Embryonic facial prominence (tissue), 1 donor: ENCODE measurements around the gene SPEN.
"Not testable (repeated sequence)": the region's sequence is repeated elsewhere in the genome, so short reads cannot be mapped to it uniquely, and the experiment has no call there.

Experiments used
- DNase-seq: peaks from one replicate; pipeline ENCODE4 v3.0.0-alpha.2; 2016; ENCODE audit errors: extremely low spot score

Gene SPEN

DNA sequence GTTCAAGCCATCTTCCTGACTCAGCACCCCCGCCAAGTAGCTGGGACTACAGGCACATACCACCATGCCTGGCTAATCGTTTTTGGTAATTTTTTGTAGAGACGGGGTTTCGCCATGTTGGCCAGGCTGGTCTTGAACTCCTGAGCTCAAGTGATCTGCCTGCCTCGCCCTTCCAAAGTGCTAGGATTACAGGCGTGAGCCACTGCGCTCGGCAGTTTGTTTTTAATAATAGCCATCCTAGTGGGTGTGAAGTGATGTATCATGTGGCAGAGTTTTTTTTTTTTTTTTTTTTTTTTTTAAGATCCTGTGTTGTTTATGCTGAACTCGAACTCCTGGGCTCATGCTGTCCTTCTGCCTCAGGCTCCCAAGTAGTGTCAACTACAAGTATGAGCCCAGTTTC, 51.8 kb downstream of the SPEN start:
- no peak for DNase-seq

DNA sequence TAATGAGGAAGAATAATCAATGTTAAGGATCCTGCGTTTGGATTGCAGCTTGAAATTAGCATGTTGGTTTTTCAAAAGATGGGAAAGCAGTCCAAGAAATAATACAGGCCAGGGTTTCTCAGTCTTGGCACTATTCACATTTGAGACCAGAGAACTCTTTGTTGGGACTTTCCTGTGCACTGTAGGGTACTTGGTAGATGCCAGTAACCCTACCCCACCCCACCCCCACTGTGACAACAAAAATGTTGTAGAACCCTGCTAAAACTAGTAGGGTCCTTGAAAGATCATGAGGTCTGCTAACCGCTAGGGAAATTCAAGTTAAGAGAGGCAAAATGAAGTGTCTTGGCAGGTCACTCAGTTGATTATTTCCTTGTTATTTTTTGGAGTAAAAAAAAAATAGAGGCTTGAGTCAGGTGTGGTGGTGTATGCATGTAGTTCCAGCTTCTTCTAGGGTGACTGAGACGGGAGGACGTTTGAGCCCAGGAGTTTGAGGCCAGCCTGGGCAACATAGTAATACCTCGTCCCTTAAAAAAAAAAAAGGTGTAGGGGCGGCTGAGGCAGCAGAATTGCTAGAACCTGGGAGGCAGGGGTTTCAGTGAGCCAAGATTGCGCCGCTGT, 53.3 kb downstream of the SPEN start:
- no peak for DNase-seq

DNA sequence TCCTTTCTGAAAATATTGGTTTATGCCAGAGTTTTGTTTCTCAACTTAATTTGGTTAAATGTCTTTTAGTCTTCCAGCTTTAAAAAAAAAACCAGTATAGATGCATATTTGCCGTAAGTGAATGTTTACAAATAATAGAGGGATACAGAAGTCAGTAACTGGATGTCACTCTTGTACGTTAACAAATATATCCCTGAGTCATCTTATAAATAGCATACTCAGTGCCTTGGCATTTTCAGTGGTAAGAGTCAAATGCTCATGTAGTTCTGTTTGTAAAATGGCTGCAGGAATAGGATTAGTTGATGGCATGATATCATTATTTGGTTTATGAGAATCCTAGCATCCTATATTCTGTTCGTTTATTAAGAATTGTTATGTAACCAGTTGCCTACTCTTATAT, 55.4 kb downstream of the SPEN start:
- no peak for DNase-seq

DNA sequence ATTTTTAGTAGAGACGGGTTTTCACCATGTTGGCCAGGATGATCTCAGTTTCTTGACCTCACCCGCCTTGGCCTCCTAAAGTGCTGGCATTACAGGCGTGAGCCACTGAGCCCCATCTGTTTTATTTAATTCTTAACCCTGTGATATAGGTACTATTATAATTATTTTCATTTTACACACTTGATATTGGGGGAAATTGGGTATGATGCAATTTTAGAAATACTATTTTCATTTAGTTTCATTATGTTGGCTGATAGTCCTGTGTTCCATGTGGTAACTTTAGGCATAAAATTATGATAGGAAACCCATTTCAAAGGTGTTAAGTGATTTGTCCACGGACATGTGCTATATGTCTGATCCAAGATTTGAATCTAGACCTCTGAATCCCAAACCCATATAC, 61.1 kb downstream of the SPEN start:
- DNase-seq: no peak

DNA sequence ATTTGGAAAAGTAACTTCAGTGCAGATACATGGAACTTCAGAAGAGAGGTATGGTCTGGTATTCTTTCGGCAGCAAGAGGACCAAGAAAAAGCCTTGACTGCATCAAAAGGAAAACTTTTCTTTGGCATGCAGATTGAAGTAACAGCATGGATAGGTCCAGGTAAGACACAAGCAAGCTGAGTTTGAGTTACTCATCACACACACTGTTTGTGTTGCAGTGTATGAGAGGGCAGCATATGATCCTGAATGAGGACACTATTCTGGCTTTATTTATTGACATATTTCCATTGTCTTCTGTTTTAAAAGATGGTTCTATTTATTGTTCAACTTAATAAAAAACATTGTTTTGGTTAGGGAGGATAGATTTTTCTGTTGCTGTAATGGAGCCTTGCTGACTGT, 63.6 kb downstream of the SPEN start:
- no peak for DNase-seq

DNA sequence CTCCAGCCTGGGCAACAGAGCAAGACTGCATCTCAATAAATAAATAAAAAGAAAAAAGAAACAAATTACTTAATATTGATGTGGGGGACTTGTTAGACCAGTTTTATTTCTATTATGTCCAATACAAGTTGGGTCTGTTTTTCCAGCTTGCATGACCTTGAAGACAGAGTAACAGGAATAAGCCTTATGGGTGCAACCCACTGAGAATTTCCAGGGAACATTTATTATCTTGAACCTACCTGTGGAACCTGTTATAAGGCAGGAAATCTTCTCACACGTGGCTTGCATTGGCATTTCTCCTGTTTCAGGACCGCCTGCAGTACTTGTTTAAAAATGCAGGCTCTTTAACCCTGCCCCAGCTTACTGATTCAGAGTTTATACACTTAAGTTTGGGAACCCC, 64.4 kb downstream of the SPEN start:
- no peak for DNase-seq

DNA sequence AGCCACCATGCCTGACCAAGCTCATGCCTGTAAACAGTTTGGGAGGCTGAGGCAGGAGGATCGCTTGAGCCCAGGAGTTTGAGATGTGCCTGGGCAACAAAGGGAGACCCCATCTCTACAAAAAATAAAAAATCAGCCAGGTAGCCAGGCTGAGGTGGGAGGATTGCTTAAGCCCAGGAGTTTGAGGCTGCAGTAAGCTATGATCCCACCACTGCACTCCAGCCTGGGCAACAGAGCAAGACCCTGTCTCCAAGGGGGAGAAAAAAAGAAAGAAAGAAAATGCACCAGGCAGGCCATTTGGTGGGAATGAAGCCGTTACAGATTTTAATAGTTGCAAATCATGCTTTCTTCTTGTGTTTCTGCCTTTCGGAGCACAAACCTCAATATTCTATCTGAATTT, 66.1 kb downstream of the SPEN start:
- DNase-seq: not testable (repeated sequence)

DNA sequence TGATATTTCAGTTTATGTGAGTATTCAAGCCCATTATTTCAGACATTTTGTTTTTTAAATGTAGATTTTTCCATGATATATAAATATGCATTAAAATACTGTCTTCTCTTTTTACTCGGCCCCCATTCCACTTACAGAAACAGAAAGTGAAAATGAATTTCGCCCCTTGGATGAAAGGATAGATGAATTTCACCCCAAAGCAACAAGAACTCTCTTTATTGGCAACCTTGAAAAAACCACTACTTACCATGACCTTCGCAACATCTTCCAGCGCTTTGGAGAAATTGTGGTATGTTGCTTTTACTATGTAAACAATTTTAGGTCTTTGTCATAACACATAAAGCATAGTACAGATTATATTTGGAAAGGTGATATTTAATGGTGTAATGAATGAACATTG, 68.5 kb downstream of the SPEN start:
- no peak for DNase-seq

DNA sequence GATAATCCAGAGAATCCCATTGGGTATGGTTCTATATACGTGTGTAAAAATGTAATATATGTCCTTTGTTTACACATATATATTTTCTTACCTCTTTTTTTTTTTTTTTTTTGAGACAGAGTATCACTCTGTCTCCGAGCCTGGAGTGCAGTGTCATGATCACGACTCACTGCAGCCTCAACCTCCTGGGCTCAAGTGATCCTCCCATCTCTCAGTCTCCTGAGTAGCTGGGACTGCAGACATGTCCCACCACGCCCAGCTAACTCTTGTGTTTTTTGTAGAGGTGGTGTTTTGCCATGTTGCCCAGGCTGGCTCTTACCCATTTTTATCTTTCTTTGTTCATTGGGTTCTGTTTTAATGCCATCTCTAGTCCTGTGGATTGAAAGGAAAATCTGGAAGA, 68.9 kb downstream of the SPEN start:
- DNase-seq: no peak

DNA sequence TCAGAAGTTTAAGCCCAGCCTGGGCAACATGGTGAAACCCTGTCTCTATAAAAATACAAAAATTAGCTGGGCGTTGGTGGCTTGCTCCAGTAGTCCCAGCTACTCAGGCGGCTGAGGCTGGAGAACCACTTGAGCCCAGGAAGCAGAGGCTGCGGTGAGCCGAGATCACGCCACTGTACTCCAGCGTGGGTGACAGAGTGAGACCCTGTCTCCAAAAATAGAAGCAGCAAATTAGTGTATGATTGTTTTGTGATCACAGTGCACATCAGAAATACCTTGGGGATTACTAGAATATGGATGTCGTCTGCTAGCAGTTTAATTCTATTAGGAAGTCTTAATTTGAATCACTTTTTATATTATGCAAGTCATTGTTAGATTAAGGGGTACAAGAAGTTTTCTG, 69.4 kb downstream of the SPEN start:
- DNase-seq: no peak

DNA sequence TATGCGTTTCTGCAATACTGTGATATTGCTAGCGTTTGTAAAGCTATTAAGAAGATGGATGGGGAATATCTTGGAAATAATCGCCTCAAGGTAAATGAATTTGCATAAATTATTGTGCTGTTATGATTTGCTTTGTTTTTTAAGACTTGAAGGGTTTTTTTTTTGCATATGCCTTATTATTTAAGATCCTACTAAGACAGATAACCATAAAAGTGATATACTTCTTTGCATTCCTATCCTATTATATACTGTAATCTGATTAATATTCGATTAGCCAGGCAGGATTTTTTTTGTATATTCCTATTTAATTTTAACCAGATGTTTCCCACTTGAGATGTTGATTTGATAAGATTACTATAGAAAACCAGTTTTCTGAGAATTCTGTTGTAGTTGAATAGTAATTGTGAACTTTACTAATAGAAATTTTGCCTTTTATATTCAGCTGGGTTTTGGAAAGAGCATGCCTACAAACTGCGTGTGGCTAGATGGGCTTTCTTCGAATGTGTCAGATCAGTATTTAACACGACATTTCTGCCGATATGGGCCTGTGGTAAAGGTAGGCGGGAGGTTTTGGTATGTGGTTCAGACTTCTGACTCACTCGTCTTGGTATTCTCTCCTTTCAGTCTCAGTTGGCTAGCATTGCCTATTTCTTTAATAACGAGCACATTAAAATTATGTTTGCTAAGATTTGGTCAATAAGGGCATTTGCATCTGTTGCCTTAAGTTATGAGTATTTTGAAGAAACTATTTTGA, 71.6 kb downstream of the SPEN start:
- no peak for DNase-seq

DNA sequence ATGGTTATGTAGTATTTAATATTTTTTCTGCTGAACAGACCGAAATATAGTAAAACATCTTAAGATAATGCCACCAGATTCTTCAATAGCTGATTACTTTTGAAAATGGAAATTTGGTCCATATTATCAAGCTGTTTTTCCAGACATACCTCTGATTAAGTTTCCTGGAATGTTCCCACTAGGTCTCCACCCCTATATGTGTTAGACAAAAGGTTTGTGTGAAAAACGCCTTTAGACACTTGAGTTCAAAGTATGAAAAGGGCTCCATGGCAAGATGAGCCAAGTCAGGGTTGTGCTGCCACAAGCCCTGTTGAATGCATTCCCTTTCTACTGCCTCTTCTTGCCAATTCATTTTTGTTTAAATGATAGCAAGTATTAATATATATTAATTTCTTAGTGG, 75.7 kb downstream of the SPEN start:
- no peak for DNase-seq

DNA sequence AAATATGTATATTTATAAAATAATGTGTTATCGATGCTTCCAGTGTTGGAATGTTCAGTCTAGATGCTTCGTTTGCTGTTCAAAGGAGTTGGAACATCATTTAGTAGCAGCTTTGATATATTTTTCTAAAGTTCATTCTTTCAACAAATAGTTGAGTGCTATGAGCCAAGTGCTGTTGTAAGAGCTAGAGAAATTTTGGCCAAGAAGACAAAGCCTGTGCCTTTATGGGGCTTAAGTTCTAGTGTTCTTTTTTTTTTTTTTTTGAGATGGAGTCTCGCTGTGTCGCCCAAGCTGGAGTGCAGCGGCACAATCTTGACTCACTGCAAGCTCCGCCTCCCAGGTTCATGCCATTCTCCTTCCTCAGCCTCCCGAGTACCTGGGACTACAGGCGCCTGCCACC, 78.9 kb downstream of the SPEN start:
- not testable (repeated sequence) for DNase-seq

DNA sequence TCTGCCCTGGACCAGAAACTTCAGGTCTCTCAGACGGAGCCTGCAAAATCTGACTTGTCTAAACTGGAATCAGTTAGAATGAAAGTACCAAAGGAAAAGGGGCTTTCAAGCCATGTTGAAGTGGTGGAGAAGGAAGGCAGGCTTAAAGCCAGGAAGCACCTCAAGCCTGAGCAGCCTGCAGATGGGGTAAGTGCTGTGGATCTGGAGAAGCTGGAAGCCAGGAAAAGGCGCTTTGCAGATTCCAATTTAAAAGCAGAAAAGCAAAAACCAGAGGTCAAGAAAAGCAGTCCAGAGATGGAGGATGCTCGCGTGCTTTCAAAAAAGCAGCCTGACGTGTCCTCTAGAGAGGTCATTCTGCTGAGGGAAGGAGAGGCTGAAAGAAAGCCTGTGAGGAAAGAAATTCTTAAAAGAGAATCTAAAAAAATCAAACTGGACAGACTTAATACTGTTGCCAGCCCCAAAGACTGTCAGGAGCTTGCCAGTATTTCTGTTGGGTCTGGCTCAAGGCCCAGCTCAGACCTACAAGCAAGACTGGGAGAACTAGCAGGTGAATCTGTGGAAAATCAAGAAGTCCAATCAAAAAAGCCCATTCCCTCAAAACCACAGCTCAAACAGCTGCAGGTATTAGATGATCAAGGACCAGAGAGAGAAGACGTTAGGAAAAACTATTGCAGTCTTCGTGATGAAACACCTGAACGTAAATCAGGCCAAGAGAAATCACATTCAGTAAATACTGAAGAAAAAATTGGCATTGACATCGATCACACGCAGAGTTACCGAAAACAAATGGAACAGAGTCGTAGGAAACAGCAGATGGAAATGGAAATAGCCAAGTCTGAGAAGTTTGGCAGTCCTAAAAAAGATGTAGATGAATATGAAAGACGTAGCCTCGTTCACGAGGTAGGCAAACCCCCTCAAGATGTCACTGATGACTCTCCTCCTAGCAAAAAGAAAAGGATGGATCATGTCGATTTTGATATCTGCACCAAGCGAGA, 81.8 kb downstream of the SPEN start:
- no peak for DNase-seq

DNA sequence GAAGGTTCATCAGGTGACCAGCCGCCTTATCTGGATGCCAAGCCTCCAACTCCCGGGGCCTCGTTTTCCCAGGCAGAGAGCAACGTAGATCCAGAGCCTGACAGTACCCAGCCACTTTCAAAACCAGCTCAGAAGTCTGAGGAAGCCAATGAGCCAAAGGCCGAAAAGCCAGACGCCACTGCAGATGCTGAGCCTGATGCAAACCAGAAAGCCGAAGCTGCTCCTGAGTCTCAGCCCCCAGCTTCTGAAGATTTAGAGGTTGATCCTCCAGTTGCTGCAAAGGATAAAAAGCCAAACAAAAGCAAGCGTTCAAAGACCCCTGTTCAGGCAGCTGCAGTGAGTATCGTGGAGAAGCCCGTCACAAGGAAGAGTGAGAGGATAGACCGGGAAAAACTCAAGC, 83.9 kb downstream of the SPEN start:
- DNase-seq: no peak

DNA sequence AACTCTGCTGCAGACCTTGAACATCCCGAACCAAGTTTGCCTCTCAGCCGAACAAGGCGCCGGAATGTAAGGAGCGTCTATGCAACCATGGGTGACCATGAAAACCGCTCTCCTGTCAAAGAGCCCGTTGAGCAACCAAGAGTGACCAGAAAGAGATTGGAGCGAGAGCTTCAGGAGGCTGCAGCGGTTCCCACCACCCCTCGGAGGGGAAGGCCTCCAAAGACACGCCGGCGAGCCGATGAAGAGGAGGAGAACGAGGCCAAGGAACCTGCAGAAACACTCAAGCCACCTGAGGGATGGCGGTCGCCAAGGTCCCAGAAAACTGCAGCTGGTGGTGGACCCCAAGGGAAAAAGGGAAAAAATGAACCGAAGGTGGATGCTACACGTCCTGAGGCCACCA, 84.4 kb downstream of the SPEN start:
- no peak for DNase-seq

DNA sequence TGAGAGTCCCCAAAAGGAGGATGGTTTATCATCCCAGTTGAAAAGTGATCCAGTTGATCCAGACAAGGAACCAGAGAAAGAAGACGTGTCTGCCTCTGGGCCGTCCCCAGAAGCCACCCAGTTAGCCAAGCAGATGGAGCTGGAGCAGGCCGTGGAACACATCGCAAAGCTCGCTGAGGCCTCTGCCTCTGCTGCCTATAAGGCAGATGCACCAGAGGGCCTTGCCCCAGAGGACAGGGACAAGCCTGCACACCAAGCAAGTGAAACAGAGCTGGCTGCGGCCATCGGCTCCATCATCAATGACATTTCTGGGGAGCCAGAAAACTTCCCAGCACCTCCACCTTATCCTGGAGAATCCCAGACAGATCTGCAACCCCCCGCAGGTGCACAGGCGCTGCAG, 85.1 kb downstream of the SPEN start:
- DNase-seq: no peak

DNA sequence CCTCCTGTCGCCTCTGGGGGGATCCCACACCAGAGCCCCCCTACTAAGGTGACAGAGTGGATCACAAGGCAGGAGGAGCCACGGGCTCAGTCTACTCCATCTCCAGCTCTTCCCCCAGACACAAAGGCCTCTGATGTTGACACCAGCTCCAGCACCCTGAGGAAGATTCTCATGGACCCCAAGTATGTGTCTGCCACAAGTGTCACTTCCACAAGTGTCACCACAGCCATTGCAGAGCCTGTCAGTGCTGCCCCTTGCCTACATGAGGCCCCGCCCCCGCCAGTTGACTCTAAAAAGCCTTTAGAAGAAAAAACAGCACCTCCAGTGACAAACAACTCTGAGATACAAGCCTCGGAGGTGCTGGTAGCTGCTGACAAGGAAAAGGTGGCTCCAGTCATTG, 86.2 kb downstream of the SPEN start:
- no peak for DNase-seq

DNA sequence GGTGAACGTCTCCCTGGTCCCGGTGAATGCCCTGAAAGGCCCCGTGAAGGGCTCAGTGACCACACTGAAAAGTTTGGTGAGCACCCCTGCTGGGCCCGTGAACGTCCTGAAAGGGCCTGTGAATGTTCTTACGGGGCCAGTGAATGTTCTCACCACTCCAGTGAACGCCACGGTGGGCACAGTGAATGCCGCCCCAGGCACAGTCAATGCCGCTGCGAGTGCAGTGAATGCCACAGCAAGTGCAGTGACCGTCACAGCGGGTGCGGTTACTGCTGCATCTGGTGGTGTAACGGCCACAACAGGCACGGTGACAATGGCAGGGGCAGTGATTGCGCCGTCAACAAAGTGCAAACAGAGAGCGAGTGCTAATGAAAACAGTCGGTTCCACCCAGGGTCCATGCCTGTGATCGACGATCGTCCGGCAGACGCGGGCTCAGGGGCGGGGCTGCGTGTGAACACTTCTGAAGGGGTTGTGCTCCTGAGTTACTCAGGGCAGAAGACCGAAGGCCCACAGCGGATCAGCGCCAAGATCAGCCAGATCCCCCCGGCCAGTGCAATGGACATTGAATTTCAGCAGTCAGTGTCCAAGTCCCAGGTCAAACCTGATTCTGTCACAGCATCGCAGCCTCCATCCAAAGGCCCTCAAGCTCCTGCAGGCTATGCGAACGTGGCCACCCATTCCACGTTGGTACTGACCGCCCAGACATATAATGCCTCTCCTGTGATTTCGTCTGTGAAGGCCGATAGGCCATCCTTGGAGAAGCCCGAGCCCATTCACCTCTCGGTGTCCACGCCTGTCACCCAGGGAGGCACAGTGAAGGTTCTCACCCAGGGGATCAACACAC, 86.9 kb downstream of the SPEN start:
- DNase-seq: no peak

DNA sequence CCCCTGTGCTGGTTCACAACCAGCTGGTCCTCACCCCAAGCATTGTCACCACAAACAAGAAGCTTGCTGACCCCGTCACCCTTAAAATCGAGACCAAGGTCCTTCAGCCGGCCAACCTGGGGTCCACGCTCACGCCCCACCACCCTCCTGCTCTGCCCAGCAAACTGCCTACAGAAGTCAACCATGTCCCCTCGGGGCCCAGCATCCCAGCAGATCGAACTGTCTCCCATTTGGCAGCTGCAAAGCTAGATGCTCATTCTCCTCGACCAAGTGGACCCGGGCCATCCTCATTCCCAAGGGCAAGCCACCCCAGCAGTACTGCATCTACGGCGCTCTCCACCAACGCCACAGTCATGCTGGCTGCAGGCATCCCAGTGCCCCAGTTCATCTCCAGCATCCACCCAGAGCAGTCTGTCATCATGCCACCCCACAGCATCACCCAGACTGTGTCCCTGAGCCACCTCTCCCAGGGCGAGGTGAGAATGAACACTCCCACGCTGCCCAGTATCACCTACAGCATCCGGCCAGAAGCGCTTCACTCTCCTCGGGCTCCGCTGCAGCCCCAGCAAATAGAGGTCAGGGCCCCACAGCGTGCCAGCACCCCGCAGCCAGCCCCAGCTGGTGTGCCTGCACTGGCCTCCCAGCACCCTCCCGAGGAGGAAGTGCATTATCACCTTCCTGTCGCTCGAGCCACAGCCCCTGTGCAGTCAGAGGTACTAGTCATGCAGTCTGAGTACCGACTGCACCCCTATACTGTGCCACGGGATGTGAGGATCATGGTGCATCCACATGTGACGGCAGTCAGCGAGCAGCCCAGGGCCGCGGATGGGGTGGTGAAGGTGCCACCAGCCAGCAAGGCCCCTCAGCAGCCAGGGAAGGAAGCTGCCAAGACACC, 87.8 kb downstream of the SPEN start:
- no peak for DNase-seq

DNA sequence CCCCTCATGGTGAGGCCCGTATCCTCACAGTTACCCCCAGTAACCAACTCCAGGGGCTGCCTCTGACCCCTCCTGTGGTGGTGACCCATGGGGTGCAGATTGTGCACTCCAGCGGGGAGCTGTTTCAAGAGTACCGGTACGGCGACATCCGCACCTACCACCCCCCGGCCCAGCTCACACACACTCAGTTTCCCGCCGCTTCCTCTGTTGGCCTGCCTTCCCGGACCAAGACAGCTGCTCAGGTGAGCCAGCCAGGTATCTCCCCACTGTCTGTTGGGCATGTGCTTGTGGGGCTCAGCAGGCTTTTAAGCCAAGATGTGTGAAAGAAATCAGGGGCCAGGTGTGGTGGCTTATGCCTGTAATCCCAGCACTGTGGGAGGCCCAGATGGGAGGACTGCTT, 88.5 kb downstream of the SPEN start:
- no peak for DNase-seq
